Measurements from ENCODE around the gene PRKCB.
"Not testable (repeated sequence)": the region's sequence is repeated elsewhere in the genome, so short reads cannot be mapped to it uniquely, and the experiment has no call there.

The PRKCB gene

GRCh38 chr16:24138575-24138974 lies 302.8 kb downstream of the PRKCB start:
- DNase-seq = no peak

- no peak for DNase-seq
These were observed 303.5 kb downstream of the PRKCB start for GRCh38 chr16:24139282-24139681.

DNA sequence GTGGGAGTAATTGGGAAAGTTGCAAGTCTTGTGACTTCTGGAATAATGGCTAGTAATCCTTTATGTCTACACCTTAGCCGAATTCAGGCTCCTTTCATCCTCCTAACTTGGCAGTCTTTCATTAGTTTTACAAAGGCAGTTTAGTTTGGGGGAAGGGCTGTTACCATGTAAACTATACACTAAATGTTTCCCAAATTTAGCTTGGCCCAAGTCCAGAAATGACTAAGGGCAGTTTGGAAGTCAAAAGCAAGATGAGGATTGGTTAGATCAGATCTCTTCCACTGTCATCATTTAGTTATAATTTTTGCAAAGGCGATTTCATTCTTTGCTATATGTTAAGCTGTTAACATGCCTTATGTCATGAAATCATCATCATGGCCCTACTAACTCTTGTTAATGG lies 304.9 kb downstream of the PRKCB start:
- DNase-seq = no peak

DNA sequence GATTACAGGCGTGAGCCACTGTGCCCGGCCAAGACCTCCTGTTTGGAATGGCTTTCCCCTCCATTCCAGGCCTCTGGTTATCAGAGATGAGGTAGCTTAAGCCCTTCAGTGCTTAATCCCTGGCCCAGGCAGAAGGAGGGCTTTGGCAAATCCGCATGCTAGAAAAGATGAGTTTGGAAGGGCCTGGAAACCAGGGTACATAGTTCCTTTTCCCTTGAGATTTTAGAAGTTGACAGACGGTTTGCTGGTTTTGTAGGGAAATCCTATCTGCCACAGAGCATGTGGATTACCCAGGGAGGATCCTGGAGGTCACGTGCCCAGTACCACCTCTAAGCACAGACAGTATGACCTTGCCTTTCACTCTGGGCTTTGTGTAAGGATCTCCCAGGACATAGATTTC lies 305.7 kb downstream of the PRKCB start:
- no peak for DNase-seq

GRCh38 chr16:24141917-24142316 lies 306.1 kb downstream of the PRKCB start:
- no peak for DNase-seq

- DNase-seq = no peak
These were observed 310.1 kb downstream of the PRKCB start for GRCh38 chr16:24145927-24146326.

GRCh38 chr16:24146518-24146917 lies 310.7 kb downstream of the PRKCB start:
- DNase-seq = no peak

GRCh38 chr16:24149102-24149501 lies 313.3 kb downstream of the PRKCB start:
- DNase-seq = no peak

DNA sequence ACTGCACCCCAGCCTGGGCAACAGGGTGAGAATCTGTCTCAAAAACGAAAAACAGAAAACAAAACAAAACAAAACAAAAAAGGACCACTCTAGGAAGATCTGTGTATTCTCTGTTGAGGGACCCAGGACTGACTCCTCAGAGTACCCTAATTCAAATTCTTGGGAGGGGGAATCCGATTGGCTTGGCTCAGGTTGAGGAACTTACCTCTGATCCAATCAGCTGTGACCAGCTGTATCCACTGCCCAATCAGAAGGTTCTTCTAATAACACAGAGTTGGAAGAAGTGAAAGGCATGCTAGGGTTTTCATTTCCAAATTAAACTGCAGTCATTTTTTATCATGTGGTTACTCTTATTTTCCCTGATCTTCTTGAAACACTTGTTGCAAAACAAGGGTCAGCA lies 314.5 kb downstream of the PRKCB start:
- DNase-seq = no peak

DNA sequence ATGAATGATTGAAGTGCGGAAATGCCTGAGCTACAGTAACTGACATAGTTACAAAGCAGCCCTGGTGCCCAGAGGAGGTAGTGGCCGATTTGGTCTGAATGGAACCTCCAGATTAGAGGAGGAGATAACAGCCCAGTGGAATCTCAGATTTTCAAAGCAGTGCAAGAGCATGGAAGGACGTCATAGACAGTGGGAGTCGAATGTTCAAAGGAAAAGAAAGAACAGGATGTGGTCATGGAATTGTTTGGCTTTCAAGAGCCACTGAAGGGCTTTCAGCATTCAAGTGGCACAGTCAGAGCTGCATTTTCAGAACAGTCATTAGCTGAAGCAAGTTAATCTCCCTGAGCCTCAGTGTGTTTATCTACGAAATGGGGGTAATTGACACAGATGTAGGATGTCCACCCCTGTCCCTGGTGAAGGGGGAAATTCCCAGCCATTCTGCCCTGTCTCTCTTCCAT lies 315.7 kb downstream of the PRKCB start:
- no peak for DNase-seq

- not testable (repeated sequence) for DNase-seq
These were observed 316.3 kb downstream of the PRKCB start for GRCh38 chr16:24152048-24152447.

GRCh38 chr16:24152826-24153225 lies 317.0 kb downstream of the PRKCB start:
- DNase-seq = no peak

- no peak for DNase-seq
These were observed 321.0 kb downstream of the PRKCB start for GRCh38 chr16:24156777-24157176.

DNA sequence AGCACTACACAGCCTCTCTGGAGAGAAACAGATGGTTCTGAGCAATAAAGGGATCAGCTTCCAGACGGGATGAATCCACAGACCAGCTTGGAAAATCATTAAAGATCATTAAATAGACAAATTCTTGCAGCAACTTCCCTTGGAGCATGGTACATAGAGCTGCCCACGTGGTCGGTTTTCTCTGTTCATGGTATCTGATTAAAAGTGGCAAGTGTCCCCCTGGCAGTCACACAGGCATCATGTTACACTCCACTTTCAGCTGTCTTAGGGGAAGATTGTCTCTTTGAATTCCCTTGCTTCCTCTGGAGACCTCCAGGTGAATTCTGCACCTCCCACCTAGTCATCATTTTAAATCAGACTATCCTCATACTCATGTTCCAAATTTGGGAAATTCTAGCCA lies 328.2 kb downstream of the PRKCB start:
- DNase-seq = no peak

GRCh38 chr16:24164416-24164815 lies 328.6 kb downstream of the PRKCB start:
- no peak for DNase-seq

DNA sequence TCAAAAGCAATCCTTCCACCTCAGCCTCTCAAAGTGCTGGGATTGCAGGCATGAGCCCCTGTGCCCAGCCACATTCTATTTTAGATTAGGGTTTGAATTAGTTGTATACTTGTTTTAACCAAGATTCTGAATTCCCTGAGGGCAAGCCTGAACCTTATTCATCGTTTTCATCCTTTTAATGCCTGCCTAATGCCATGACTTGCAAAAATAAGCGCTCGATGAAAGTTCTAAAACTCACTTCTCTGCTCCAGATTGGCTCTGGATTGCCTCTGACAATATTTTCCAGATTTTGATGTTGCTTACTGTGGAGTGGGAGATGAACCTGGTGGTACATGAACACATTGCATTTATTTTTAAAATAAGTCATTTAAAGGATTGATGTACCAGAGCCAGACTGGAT lies 329.5 kb downstream of the PRKCB start:
- DNase-seq = no peak

- DNase-seq = no peak
These were observed 331.1 kb downstream of the PRKCB start for GRCh38 chr16:24166661-24167528.

- no peak for DNase-seq
These were observed 333.1 kb downstream of the PRKCB start for GRCh38 chr16:24168856-24169255.

DNA sequence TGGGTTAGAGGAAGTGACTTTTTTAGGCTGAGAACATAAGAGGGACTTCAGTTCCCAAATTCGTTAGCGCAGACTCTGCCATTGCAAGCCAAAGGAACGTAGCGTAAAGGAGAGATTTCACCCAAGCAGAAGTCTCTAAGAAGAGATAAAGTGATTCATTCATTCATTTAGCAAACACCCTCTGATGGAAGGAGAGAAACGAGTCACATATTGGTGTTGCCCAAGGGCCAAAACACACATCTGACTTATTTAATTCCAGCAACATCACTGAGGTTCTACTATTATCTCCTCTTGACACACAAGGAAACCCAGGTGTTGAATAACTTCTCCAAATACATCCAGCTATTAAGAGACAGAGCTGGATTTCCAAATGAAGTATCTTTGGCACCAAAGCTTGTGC lies 334.6 kb downstream of the PRKCB start:
- no peak for DNase-seq

DNA sequence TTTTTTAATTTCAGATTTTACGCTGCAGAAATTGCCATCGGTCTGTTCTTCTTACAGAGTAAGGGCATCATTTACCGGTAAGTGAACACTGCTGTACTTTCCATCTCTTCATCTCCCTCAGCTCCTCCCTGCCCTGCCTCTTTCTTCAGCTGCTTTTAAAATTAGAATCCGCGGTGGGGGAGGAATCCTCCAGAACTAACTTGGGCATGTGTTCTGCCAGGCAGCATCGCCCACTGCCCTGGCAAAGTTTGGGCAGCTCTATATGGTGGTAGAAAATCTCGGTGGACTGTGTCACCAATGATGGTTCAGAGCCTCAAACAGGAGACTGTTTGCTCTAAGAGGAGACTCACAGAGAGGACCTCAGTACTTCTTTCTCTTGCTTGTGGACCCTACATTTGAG lies 338.7 kb downstream of the PRKCB start:
- DNase-seq = no peak

DNA sequence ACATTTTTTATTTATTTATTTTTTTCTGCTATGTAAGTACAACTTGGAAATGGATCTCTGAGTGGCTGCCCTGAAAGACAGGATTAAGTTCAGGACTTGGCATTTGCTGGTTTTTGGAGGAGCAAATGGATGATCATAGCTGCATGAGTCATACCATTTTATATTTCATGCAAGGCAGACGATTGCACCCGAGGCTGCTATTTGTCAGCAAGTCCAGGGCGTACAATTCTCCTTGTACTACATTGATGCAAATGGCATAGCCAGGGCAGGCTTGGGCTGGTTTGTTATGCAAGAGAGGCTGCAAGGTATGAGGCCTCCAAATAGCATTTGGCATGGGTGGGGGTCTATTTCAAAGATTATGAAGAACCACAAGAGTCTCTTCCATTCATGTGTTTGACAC lies 339.2 kb downstream of the PRKCB start:
- no peak for DNase-seq

- DNase-seq = no peak
These were observed 342.7 kb downstream of the PRKCB start for GRCh38 chr16:24178496-24178895.

DNA sequence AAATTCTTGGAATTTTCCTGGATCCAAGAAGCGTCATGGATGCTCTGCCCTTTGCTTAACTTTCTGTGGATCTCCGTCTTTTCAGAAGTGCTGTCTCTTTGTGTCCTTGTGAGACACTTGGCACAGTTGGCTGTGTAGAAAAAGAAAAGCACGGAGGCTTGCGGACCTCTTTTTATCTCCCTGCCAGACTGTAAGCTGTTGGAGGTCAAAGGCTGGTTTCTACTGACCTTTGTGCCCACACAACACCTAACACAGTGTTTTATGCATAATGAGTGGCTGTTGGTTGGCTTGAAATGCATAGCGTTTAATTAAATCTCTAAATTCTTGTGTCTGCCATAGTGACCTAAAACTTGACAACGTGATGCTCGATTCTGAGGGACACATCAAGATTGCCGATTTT lies 344.7 kb downstream of the PRKCB start:
- no peak for DNase-seq

DNA sequence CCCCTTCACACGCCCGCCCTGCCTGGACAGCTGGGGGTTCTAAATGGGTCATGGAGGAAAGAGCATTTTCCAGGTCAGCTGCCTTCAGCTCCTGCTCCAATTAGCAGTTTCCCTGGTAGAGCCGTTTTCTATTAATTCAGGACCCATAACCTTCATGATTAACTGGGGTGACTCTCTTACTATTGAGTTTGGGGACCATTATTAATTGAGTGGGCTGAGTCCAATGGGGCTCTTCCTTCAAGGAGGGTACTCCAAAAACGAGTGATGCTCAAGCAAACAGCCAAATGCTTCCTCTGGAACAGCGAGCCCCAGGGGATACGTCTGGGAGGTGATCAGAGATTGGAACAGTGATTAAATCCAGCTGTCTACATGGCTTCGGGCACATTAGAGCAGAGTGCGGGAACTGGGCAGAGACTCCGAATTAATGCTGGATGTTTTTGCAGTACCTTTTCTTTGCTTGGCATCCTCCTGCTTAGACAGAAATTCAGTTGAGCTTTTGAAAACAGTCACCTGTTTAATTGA lies 352.3 kb downstream of the PRKCB start:
- DNase-seq = no peak
